IMR-90 (cell line): ENCODE results near the gene LTBP2.

Source experiments
- BHLHE40 ChIP-seq: fragments of 150-350 bp; IDR thresholded peaks from 2 replicates; pipeline ENCODE4 v1.6.1; 2016; ENCODE audit warnings: mild to moderate bottlenecking, low read depth, low read length
- CHD1 ChIP-seq: IDR thresholded peaks from 2 replicates; pipeline ENCODE4 v1.6.1; 2012; ENCODE audit warnings: low read depth, low read length, improper control_type of control experiment
- MAZ ChIP-seq: IDR thresholded peaks from 2 replicates; pipeline ENCODE4 v1.6.1; 2012; ENCODE audit warnings: low read depth, mild to moderate bottlenecking, low read length, improper control_type of control experiment, moderate library complexity, borderline replicate concordance
- MXI1 ChIP-seq: IDR thresholded peaks from 2 replicates; pipeline ENCODE4 v1.6.1; 2012; ENCODE audit warnings: low read depth, mild to moderate bottlenecking, low read length, moderate library complexity, borderline replicate concordance
- POLR2A ChIP-seq: IDR thresholded peaks from 2 replicates; pipeline ENCODE4 v1.6.1; 2012; ENCODE audit warnings: mild to moderate bottlenecking, low read depth, low read length
- RFX5 ChIP-seq: IDR thresholded peaks from 2 replicates; pipeline ENCODE4 v1.8.0; 2012; ENCODE audit warnings: low read depth, mild to moderate bottlenecking, low read length, moderate library complexity
- TF ChIP-seq, protein P1 (sequence below): conservative IDR thresholded peaks from 2 replicates; pipeline ENCODE4 v1.5.1; 2012; ENCODE audit warnings: mild to moderate bottlenecking, low read depth, low read length, improper control_type of control experiment
- TF ChIP-seq, protein P2 (sequence below): fragments of 150-350 bp; IDR thresholded peaks from 2 replicates; pipeline ENCODE4 v1.6.1; 2017; ENCODE audit warnings: mild to moderate bottlenecking, antibody characterized with exemption, low read length, low read depth

DNA sequence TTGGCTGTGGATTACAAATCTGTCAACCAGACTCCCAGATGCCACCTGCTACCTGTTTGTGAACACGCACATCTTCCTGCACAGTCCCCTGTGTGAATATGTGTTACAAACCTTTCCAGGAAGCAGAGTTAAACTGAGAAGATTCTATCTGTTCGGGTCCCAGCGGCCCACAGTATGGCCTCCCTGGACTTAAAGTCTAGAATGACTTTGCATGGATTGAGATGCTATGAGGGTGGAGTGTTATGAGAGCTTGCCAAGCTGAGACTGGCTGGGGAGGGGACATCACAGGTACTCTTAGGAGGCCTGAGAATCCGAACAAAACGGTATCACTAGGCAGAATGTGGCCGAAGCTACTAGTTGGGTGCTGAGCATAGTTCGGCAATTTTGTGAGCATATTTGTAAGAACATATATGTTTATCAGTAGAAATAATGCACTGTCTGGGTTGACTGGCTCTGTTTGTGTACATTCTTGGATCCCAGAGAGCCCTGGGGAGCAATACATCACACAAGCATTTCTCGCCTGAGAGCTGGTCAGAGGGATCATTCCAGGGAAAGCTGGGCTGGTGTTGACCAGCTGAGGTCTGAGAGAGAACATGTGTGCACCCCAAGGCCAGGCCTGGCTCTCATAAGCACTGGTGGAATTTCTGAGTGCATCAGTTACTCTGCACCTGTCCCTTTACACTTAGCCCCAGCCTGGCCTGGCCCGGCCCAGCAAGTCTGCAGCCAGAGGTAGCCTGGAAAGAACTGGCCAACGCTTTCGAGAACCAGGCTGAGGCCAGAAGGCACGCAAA is 29.8 kb upstream of the LTBP2 start:
- TF ChIP-seq, protein P1, sequence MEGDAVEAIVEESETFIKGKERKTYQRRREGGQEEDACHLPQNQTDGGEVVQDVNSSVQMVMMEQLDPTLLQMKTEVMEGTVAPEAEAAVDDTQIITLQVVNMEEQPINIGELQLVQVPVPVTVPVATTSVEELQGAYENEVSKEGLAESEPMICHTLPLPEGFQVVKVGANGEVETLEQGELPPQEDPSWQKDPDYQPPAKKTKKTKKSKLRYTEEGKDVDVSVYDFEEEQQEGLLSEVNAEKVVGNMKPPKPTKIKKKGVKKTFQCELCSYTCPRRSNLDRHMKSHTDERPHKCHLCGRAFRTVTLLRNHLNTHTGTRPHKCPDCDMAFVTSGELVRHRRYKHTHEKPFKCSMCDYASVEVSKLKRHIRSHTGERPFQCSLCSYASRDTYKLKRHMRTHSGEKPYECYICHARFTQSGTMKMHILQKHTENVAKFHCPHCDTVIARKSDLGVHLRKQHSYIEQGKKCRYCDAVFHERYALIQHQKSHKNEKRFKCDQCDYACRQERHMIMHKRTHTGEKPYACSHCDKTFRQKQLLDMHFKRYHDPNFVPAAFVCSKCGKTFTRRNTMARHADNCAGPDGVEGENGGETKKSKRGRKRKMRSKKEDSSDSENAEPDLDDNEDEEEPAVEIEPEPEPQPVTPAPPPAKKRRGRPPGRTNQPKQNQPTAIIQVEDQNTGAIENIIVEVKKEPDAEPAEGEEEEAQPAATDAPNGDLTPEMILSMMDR, result no peak
- TF ChIP-seq POLR2A (no peak), BHLHE40 (no peak), MAZ (no peak), MXI1 (no peak), RFX5 (no peak), CHD1 (no peak)
- TF ChIP-seq, protein P2, sequence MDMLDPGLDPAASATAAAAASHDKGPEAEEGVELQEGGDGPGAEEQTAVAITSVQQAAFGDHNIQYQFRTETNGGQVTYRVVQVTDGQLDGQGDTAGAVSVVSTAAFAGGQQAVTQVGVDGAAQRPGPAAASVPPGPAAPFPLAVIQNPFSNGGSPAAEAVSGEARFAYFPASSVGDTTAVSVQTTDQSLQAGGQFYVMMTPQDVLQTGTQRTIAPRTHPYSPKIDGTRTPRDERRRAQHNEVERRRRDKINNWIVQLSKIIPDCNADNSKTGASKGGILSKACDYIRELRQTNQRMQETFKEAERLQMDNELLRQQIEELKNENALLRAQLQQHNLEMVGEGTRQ, result no peak
